NOMO-1 (cell line): ENCODE data around the gene AQP3.
A peak's percentile ranks its signal among the peaks of the same experiment; 100 is the strongest.
"Not testable (repeated sequence)": the region's sequence is repeated elsewhere in the genome, so short reads cannot be mapped to it uniquely, and the experiment has no call there.

Experiments
- DNase-seq, 2 experiments: peaks; one replicate each; lab custom pipeline; 2025; ENCODE audit not compliant: unreplicated experiment in 2 of 2; lab: John Stamatoyannopoulos, UW

AQP3 gene

DNA sequence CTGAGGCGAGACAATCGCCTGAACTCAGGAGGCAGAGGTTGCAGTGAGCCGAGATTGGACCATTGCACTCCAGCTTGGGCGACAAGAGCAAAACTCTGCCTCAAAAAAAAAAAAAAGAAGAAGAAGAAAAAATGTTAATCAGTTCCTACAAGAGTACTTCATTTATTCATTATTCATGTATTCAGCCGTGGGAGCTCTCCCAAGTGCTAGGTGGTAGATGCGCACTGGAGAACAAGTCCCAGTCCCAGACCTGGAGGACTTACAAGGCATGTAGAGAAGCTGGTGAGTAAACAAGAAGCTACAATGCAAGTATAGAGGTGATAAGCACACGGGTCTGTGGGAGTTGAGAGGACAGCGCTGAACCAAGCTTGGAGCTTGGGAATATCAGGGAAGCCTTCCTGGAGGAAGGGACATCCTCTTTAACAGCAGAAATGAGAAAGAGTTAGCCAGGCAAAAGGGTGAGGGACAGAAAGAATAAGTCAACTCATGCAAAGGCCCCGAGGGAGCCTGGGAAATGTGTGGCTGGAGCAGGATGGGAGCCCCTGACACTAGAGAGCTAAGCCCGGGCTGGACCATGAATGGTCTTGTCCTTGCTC lies 27.6 kb downstream of the AQP3 start:
- DNase-seq: no peak

GRCh38 chr9:33418090-33418489 lies 29.3 kb downstream of the AQP3 start:
- DNase-seq: no peak

GRCh38 chr9:33416996-33417395 lies 30.4 kb downstream of the AQP3 start:
- no peak for DNase-seq

GRCh38 chr9:33415501-33416038 lies 31.8 kb downstream of the AQP3 start:
- DNase-seq: peak; percentile 9 to 34

- no peak for DNase-seq
These were observed 32.4 kb downstream of the AQP3 start for GRCh38 chr9:33414889-33415500.

DNA sequence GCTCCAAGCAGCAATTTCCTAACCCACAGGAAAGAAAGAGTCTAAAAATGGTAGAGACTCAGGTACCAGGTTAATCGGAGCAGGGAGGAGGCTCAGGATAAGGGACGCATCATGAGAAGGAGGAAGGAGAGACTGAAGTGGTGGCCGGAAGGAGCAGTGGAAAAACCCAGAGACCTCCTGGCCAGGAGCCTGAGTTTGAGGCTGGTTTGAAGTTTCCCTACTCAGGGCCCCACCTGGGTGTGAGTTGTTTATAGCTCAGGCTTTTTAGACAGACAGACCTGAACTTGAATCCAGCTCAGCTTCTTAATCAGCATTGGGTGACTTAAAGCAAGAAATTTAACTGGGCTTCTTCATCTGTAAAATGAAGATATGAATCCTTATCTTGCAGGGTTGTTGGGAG lies 33.1 kb downstream of the AQP3 start:
- no peak for DNase-seq

DNA sequence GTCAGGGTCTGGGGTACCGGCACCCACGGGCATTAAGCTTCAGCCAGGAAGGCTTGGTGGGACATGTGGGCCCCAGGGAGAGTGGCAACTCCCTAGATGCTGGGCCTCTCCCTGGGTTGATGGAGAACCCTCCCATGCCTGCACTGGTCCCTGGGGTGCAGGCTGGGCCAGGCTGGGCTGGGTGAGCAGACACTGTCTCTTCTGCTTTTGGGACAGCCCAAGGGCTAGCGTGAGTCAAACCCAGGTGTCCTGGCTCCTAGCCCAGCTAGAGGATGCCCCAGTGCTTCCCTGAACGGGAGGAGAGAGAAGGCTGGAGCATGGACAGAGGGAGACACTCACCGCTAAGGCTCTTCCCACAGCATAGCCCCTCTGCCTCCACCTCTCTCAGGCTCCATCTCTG lies 39.3 kb downstream of the AQP3 start:
- DNase-seq: no peak

- DNase-seq: no peak
These were observed 40.3 kb downstream of the AQP3 start for GRCh38 chr9:33407061-33407460.

DNA sequence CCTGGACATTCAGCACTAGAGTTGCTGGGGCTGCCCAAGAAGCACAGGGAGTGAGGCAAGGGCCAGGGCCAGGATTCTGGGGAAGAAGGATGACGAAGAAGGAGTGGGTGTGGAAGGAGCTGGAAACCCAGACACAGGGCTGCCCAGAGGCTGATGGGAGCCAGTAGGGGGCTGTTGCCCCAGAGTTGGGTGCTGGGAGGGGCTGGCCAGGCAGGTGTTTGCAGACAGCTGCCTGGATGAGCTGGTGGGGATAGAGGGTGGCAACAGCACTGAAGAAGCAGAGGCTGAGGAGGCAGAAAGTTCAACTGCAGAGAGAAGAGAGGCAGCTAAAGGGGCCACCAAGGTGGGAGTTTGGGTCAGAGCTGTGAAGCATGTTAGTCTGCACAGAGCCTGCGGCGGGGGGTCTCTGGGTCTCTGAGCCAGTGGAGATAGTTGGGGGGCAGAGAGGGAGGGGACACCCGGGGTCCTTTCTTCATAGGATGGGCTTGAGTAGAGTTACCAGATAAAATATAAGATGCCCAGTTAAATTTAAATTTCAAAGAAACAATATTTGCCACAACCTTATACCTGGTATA lies 42.5 kb downstream of the AQP3 start:
- no peak for DNase-seq

DNA sequence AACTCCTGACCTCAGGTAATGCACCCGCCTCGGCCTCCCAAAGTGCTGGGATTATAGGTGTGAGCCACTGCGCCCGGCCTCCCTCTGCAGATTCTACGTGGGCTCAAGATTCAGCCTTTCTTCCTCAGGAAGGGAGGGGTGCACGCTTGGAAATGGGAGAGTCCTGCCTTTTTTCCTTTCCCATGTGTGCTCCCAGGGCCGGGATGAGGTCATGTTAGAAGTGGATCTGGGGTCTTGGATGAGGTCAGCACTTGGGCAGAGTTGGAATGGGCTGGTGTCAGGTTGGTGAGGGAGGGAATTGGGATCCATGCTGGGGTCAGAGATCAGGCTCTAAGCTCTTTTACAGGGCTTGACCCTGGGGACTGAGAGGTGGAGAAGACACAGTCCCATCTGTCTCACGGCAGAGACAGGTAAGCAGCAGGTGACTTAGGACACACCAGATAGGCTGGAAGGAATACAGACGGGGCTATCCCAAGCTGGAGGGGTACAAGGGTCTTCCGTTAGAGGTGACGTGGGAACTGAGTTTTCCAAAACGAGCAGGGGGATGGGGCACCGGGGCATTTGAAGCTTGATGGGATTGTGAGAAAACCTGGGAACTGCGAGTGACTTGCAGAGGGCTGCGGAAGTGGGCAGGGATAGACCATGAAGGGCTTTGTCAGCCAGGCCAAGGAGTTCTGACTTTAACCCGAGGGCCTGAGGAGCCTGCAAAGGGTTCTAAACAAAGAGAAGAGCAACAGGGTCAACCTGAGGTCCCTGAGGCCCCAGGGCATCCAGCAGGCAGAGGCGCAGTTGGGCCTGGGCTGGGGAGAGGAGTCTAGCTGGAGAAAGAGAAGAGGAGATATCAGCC lies 43.2 kb downstream of the AQP3 start:
- no peak for DNase-seq

GRCh38 chr9:33402371-33402770 lies 45.0 kb downstream of the AQP3 start, which contains the start of gene AQP7:
TSS of gene AQP7 (minus strand) at chr9:33402568. CDS start at chr9:33401262, 1,306 bp downstream.
- not testable (repeated sequence) for DNase-seq

DNA sequence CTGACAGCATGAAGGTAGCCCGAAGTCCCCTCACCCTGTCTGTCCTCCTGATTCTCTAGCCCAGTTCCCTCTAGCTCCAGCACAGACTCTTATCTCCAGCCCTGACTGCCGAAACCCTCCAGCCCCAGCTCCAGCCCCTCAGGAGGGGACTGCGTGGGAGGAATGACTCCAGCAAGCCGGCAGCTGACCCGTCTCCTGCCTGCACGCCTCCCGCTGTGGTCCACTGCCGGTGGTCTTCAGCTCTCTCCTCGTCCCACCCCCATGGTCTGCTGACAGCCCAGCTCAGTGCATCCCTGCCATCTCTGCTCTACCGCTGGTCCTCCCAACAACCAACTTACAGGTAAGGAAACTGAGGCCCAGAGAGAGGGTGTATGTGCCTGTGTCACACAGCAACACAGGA lies 45.6 kb downstream of the AQP3 start:
- not testable (repeated sequence) for DNase-seq

- not testable (repeated sequence) for DNase-seq
These were observed 48.3 kb downstream of the AQP3 start for GRCh38 chr9:33399047-33399446.

GRCh38 chr9:33397801-33398200 lies 49.6 kb downstream of the AQP3 start:
- not testable (repeated sequence) for DNase-seq

DNA sequence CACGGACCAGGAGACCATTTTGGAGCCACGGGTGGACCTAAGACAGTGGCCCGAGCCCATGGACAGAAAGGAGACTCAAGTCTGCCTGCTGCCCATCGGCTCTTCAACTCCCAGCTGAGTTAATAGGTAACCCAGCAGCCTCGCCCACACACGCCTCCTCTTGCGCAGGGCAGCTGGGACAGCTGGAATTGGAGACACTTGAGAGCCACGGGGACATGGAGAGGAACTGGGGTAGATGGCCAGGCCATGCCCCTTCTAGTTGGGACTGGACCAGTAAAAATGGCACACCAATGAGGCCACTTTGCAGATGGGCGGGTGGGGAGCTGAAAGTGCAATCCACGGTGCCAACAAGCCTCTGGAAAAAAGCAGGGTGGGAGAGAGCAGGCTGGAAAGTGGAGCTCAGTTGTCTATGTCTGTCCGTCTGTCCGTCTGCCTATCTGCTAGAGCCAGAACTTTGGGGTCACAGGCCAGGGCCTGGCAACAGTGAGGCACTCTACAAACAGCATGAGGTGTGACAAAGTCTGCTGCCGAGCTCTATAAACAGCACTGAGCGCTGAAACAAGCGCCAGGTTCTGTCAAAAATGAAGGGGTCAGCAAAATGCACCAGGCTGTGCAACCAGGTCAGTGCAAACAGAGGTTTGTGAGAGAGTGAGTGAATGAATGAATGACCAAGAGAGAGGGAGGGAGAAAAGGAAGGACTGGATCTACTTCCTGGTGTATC lies 52.1 kb downstream of the AQP3 start:
- DNase-seq: not testable (repeated sequence)

DNA sequence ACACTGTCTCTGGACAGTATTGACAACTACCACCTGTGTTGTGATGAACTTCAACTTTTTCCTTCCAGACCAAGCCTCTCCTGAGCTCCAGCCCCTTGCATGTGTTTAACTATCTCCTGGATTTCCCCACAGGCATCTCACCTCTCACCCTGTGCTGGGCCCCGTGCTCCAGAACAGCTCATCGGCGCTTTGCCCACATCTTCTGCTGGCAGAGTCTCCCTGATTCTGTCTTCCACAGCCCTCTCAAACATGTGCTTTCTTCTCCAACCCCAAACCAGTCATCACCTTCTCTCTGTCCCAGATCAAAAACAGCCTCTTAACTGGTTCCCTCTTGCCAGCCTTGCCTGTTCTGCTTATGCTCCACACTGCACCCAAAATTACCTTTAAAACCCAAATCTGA lies 53.4 kb downstream of the AQP3 start:
- DNase-seq: not testable (repeated sequence)

- no peak for DNase-seq
These were observed 53.8 kb downstream of the AQP3 start for GRCh38 chr9:33393581-33393980.

- DNase-seq: not testable (repeated sequence)
These were observed 54.8 kb downstream of the AQP3 start for GRCh38 chr9:33392591-33393021.
